HG03196 (cell line): ENCODE measurements around the gene ABCB1.
"Not testable (repeated sequence)": the region's sequence is repeated elsewhere in the genome, so short reads cannot be mapped to it uniquely, and the experiment has no call there.

Experiments used
- ATAC-seq: cut with Tn5 transposase; IDR thresholded peaks from one replicate; pipeline ENCODE4 v1.9.1; 2021; ENCODE audit not compliant: unreplicated experiment

Gene ABCB1

GRCh38 chr7:87580636-87581035, 20.0 kb downstream of the ABCB1 start:
- ATAC-seq = no peak

- ATAC-seq = no peak
These were observed 25.2 kb downstream of the ABCB1 start for GRCh38 chr7:87575521-87575920.

- ATAC-seq = no peak
These were observed 26.1 kb downstream of the ABCB1 start for GRCh38 chr7:87574630-87575029.

GRCh38 chr7:87572513-87572912, 28.2 kb downstream of the ABCB1 start:
- not testable (repeated sequence) for ATAC-seq

GRCh38 chr7:87570178-87570577, 30.5 kb downstream of the ABCB1 start:
- no peak for ATAC-seq

- no peak for ATAC-seq
These were observed 33.6 kb downstream of the ABCB1 start for GRCh38 chr7:87567052-87567451.

GRCh38 chr7:87566311-87566900, 34.3 kb downstream of the ABCB1 start:
- ATAC-seq = no peak

GRCh38 chr7:87565877-87566276, 34.8 kb downstream of the ABCB1 start:
- ATAC-seq = no peak

- peak; percentile 90 for ATAC-seq
These were observed 36.3 kb downstream of the ABCB1 start for GRCh38 chr7:87564296-87564963.

GRCh38 chr7:87561702-87562101, 39.0 kb downstream of the ABCB1 start:
- no peak for ATAC-seq

GRCh38 chr7:87561102-87561501, 39.6 kb downstream of the ABCB1 start:
- no peak for ATAC-seq

- ATAC-seq = no peak
These were observed 48.3 kb downstream of the ABCB1 start for GRCh38 chr7:87552351-87552900.

GRCh38 chr7:87548123-87548919, 52.4 kb downstream of the ABCB1 start:
- no peak for ATAC-seq

- ATAC-seq = no peak
These were observed 54.9 kb downstream of the ABCB1 start for GRCh38 chr7:87545760-87546159.

- no peak for ATAC-seq
These were observed 57.1 kb downstream of the ABCB1 start for GRCh38 chr7:87543623-87544022.

GRCh38 chr7:87541648-87542047, 59.0 kb downstream of the ABCB1 start:
- no peak for ATAC-seq

GRCh38 chr7:87538052-87538451, 62.6 kb downstream of the ABCB1 start:
- no peak for ATAC-seq

GRCh38 chr7:87534072-87534471, 66.6 kb downstream of the ABCB1 start:
- no peak for ATAC-seq

- ATAC-seq = no peak
These were observed 70.6 kb downstream of the ABCB1 start for GRCh38 chr7:87530126-87530525.

- ATAC-seq = no peak
These were observed 72.0 kb downstream of the ABCB1 start for GRCh38 chr7:87528730-87529129.

GRCh38 chr7:87518735-87519134, 81.9 kb downstream of the ABCB1 start:
- ATAC-seq = no peak

- no peak for ATAC-seq
These were observed 82.8 kb downstream of the ABCB1 start for GRCh38 chr7:87517891-87518290.
